SJSA1 (cell line): ENCODE data around the gene BHMT2. TPM values are rescaled to one million over a fixed set of nuclear protein-coding genes. Genes with fewer than 3 reads are reported as not detected.

Source experiments
- DNase-seq, 2 experiments: peaks; one replicate each; pipeline ENCODE4 v3.0.0-alpha.2; 2015 to 2020; ENCODE audit warnings: low spot score in 2 of 2, low read depth in 1 of 2
- H3K27ac ChIP-seq: fragments of 250-450 bp; sonication (Bioruptor Pico); 2 replicates; pipeline ENCODE4 v1.5.1; 2020; ENCODE audit warnings: mild to moderate bottlenecking, moderate library complexity
- H3K27me3 ChIP-seq: fragments of 250-450 bp; sonication (Bioruptor Pico); replicated peaks from 2 replicates; pipeline ENCODE4 v1.5.1; 2020; ENCODE audit warnings: mild to moderate bottlenecking, moderate library complexity
- H3K36me3 ChIP-seq: fragments of 250-450 bp; sonication (Bioruptor Pico); 2 replicates; pipeline ENCODE4 v1.5.1; 2020; ENCODE audit warnings: mild to moderate bottlenecking
- H3K4me1 ChIP-seq: fragments of 250-450 bp; sonication (Bioruptor Pico); replicated peaks from 2 replicates; pipeline ENCODE4 v1.6.1; 2021; ENCODE audit warnings: mild to moderate bottlenecking
- H3K4me3 ChIP-seq: fragments of 250-450 bp; sonication (Bioruptor Pico); 2 replicates; pipeline ENCODE4 v1.5.1; 2020; ENCODE audit warnings: mild to moderate bottlenecking
- H3K9me3 ChIP-seq: fragments of 250-450 bp; sonication (Bioruptor Pico); replicated peaks from 2 replicates; pipeline ENCODE4 v1.5.1; 2020; ENCODE audit warnings: mild to moderate bottlenecking
- total RNA-seq: library from RNA; depleted of rRNA; stranded (reverse); fragments of >200 nt; shearing (Covaris generic); gene quantifications from 2 replicates; pipeline ENCODE4 v1.2.3, GENCODE V29; 2014

Gene BHMT2
- total RNA-seq, 1 experiment from 2014 or later, result not detected

DNA sequence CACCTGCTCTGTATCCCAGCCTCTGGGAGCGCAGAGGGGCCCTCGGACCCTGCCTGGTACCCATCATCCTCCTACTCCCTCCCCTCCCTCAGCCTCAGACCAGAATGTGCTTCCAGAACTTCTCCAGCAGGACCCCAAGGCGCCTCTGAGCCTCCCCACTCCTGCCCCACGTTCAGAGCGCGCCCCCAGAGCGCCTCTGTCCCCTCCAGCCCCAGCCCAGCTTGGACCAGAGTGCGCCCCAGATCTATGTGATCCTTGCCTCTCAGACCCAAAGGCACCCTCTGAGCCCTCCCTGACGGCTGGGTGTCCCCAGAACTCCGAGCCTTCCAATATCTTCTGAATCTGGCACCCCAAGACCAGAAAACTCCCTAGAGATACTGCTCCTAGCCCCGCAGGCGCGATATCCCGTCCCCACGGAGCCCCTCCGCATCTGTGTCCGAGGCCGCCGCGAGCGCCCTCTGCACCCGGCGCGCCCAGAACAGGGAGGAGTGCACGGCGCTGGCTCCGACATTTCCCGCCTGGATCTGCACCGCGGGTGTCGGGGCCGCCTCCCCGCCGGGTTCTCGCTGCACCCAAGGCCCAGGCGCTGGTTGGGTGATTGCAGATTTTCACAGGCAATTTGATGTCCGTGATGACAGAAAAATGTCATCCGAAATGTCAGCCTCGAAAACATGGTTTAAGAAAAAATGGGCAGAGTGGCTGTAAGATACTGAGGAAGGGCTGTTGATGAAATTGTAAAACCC lies 42.6 kb downstream of the BHMT2 start:
- Histone ChIP-seq H3K4me3 (no peak overlapping the region), H3K36me3 (no peaks in the 10 kb centered on the region), H3K9me3 (no peaks in the 10 kb centered on the region), H3K27ac (no peak overlapping the region), H3K4me1 (no peaks in the 10 kb centered on the region), H3K27me3 (0 out of 2 replicates have a peak, but pooled peaks cover 3% of the 10 kb centered on the region)
- no peak for DNase-seq

GRCh38 chr5:79112703-79113058 lies 43.1 kb downstream of the BHMT2 start:
- H3K36me3 ChIP-seq, result no peaks in the 10 kb centered on the region
- no peak overlapping the region for H3K4me3 ChIP-seq
- DNase-seq, result no peak
- H3K27me3 ChIP-seq, result 0 out of 2 replicates have a peak, but pooled peaks cover 3% of the 10 kb centered on the region
- no peaks in the 10 kb centered on the region for H3K9me3 ChIP-seq
- no peaks in the 10 kb centered on the region for H3K4me1 ChIP-seq
- no peak overlapping the region for H3K27ac ChIP-seq

DNA sequence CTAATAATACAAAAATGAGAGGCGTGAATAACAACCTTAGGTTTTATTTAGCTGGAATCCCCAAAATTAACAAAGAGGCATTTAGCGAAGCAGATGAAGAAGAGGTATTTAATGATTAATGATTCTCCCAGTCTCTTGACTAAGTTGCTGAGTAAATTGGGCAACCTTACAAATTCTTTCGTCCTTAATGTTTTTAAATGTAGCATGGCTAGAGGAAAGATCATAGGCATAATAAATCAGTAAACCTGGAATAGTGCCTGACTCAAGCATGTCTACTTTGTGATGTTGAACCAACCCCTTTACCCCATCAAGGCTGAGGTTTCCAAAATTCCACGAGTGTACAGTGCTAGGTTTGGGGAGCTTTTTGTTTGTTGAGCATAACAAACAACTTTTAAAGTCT lies 49.9 kb downstream of the BHMT2 start:
- no peak for DNase-seq
- no peak overlapping the region for H3K27ac ChIP-seq
- H3K4me3 ChIP-seq, result no peak overlapping the region
- H3K27me3 ChIP-seq, result no peaks in the 10 kb centered on the region
- no peaks in the 10 kb centered on the region for H3K36me3 ChIP-seq
- no peaks in the 10 kb centered on the region for H3K9me3 ChIP-seq
- H3K4me1 ChIP-seq, result no peaks in the 10 kb centered on the region

DNA sequence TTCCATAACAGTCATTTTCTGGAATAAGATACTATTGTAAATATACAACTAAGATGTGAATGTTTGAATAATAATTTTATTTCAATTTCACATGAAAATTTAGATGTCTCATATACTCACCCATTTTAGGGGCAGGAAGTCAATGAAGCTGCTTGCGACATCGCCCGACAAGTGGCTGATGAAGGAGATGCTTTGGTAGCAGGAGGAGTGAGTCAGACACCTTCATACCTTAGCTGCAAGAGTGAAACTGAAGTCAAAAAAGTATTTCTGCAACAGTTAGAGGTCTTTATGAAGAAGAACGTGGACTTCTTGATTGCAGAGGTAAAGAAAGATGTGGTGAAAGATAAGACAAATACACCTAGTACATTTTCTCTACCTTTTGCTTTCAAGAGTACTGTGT lies 50.7 kb downstream of the BHMT2 start:
- H3K9me3 ChIP-seq, result no peaks in the 10 kb centered on the region
- no peak overlapping the region for H3K4me3 ChIP-seq
- DNase-seq, result no peak
- H3K27me3 ChIP-seq, result no peaks in the 10 kb centered on the region
- H3K36me3 ChIP-seq, result no peaks in the 10 kb centered on the region
- H3K4me1 ChIP-seq, result no peaks in the 10 kb centered on the region
- H3K27ac ChIP-seq, result no peak overlapping the region

- Histone ChIP-seq H3K36me3 (no peaks in the 10 kb centered on the region), H3K27ac (no peak overlapping the region), H3K9me3 (no peaks in the 10 kb centered on the region), H3K27me3 (no peaks in the 10 kb centered on the region), H3K4me3 (no peak overlapping the region), H3K4me1 (no peaks in the 10 kb centered on the region)
- DNase-seq, result no peak
These were observed 53.4 kb downstream of the BHMT2 start for GRCh38 chr5:79122973-79123372.

- no peaks in the 10 kb centered on the region for H3K9me3 ChIP-seq
- no peak for DNase-seq
- no peaks in the 10 kb centered on the region for H3K27me3 ChIP-seq
- H3K36me3 ChIP-seq, result no peaks in the 10 kb centered on the region
- H3K27ac ChIP-seq, result no peak overlapping the region
- no peak overlapping the region for H3K4me3 ChIP-seq
- H3K4me1 ChIP-seq, result no peaks in the 10 kb centered on the region
These were observed 55.0 kb downstream of the BHMT2 start for GRCh38 chr5:79124607-79125006.

GRCh38 chr5:79130781-79131180 lies 61.2 kb downstream of the BHMT2 start:
- Histone ChIP-seq H3K4me3 (no peak overlapping the region), H3K27me3 (no peaks in the 10 kb centered on the region), H3K27ac (no peak overlapping the region), H3K36me3 (no peaks in the 10 kb centered on the region), H3K4me1 (peaks cover 10% of the 10 kb centered on the region), H3K9me3 (no peaks in the 10 kb centered on the region)
- no peak for DNase-seq

- peak in 1 of 2 experiments; percentile 59 for DNase-seq
- Histone ChIP-seq H3K27me3 (no peaks in the 10 kb centered on the region), H3K4me1 (peaks cover 10% of the 10 kb centered on the region), H3K4me3 (peak overlapping the region; percentile 20), H3K9me3 (no peaks in the 10 kb centered on the region), H3K36me3 (no peaks in the 10 kb centered on the region), H3K27ac (peak overlapping the region; percentile 83)
These were observed 63.6 kb downstream of the BHMT2 start for GRCh38 chr5:79133121-79133656.

- H3K27me3 ChIP-seq, result no peaks in the 10 kb centered on the region
- H3K27ac ChIP-seq, result peak overlapping the region; percentile 83
- H3K9me3 ChIP-seq, result no peaks in the 10 kb centered on the region
- peak overlapping the region; percentile 20 for H3K4me3 ChIP-seq
- no peaks in the 10 kb centered on the region for H3K36me3 ChIP-seq
- peak; percentile 73 to 86 for DNase-seq
- H3K4me1 ChIP-seq, result peaks cover 10% of the 10 kb centered on the region
These were observed 64.3 kb downstream of the BHMT2 start for GRCh38 chr5:79133657-79134451.

DNA sequence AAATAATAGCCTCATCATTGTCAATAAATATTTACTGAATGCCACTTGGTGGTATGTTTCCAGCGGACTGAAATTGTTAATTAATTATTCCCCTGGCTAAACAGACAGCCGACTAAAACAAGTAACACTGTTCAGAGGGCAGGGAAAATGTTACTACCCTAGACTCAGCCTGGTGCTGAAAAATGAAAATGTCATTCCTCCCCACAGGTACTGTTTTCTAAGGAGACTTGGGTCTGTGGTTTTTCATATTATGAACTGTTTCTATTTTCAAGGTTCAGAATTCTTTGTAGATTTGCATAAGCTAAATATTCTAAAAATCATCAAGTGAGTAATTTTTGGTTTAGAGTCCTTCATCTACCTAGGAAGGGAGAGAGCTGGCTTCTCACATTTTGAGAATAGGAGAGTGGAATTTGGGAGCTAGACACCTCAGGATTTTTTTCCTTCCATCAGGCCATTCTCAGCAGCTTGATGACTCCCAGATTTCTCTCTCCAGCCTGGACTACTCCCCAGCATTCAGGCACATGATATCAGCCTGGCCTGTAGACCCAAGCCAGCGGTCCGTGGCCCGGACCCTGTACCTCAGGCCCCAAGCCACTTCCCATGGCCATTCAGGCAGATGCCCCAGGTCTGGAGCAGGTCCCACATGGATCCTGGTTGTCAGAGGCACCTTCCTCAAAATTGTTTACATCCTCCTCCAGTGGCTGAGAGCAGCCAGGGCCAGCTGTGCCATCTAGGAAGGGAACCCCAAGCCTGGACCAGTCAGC lies 66.4 kb downstream of the BHMT2 start:
- no peak for DNase-seq
- no peaks in the 10 kb centered on the region for H3K36me3 ChIP-seq

GRCh38 chr5:79136618-79137017 lies 67.1 kb downstream of the BHMT2 start:
- no peak overlapping the region for H3K27ac ChIP-seq
- no peak overlapping the region for H3K4me3 ChIP-seq
- no peak for DNase-seq
- no peaks in the 10 kb centered on the region for H3K9me3 ChIP-seq
- H3K36me3 ChIP-seq, result no peaks in the 10 kb centered on the region
- H3K27me3 ChIP-seq, result no peaks in the 10 kb centered on the region
- peaks cover 10% of the 10 kb centered on the region for H3K4me1 ChIP-seq

More for the DNA sequence above, 66.4 kb downstream of the BHMT2 start:
- Histone ChIP-seq H3K4me3 (no peak overlapping the region), H3K27ac (no peak overlapping the region), H3K9me3 (no peaks in the 10 kb centered on the region), H3K4me1 (peaks cover 10% of the 10 kb centered on the region), H3K27me3 (no peaks in the 10 kb centered on the region)
